GM23248 (cell line): Measurements from ENCODE around the gene KMT2B.

ENCODE experiments used
- EZH2 ChIP-seq: fragments of 200-600 bp; sonication (generic); IDR thresholded peaks from 2 replicates; pipeline ENCODE4 v1.6.1; 2018; ENCODE audit warnings: antibody characterized with exemption, mild to moderate bottlenecking; ENCODE audit not compliant: insufficient read depth, poor library complexity, severe bottlenecking
- EZH2phosphoT487 ChIP-seq: fragments of 200-600 bp; sonication (generic); IDR thresholded peaks from 2 replicates; pipeline ENCODE4 v1.6.1; 2018; ENCODE audit warnings: antibody characterized with exemption, moderate library complexity, mild to moderate bottlenecking, low read depth; ENCODE audit not compliant: insufficient read depth

DNA sequence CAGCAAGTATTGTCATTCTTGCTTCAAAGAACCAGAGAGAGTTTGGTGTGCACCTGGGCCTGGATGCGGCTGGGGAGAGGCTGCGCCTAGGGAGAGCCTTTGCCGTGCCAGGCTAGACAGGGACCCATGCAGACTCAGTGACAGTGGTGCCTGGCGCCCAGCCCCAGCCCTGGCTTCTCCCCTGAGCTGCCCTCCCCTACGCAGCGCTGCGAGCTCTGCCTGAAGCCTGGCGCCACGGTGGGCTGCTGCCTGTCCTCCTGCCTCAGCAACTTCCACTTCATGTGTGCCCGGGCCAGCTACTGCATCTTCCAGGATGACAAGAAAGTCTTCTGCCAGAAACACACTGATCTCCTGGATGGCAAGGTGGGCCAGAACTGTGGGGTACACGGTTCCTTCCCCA is 12.0 kb downstream of the KMT2B start:
- TF ChIP-seq EZH2phosphoT487 = no peak
- no peak for TF ChIP-seq EZH2
